Activated CD8-positive, alpha-beta memory T cell treated with anti-CD3 and anti-CD28 coated beads, Interleukin-2, amount 50 U/mL, for 1 hour (primary cell): Measurements from ENCODE around the gene THADA.
"Not testable (repeated sequence)": the region's sequence is repeated elsewhere in the genome, so short reads cannot be mapped to it uniquely, and the experiment has no call there.

Experiments used
- DNase-seq: peaks from one replicate; pipeline ENCODE4 v3.0.0-alpha.2; 2020; ENCODE audit errors: extremely low read depth

THADA gene

DNA sequence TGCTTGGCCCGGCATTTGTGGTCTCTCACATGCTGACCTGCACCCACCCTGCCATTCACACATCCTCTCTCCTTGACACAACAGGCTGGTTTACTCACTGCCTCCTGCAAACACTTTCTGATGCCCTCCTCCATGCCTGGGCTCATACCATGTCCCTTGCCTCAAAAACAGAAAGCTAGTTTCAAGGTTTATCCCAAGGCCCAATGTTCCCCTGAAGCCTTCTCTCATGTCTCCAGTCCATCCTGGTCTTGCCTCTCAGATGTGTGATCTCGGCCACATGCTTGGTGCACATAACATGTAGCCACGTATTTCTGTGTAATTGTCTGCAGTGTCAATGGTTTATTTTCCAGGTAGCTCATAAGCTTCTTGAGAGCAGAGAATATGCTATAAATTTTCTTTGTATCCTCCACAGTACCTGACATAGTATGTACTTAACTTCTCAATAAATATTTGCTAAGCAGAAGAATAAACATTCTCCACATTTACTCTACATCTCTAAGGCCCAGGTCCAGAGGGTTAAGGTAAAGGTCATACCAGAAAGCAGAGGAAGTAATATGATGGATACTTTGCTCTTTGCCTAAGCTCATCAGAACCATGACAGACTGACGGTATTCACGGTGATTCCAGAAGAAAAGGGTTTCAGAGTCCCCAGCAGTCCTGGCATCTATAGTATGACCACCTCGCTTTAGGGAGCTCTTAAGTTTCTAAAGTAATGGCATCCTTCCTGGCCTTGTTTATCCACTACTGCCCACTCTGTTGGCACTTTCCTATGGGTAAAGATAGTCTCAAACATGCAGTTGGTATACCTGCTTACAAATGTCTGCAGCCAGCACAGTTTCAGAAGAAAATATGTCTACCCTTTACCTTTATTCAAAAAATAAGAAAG lies 206.0 kb downstream of the THADA start:
- DNase-seq: no peak

DNA sequence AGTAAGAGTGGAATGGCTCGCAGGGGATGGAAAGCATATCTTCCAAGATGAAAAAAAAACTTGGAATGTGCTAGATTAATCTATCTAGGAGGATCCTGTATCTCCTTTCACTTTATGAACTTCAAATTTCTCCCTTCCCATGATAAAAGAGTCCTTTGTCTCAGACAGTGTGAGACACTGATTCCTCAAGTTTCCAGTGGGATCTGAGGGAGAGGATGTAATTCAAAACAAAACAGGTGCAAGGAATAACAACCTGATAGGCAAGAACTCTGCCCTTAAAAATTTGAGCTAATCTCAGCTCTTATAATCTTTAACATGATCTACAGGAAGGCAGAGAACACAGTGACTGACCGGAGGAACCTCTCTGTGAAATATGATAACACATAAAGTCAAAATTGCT lies 207.5 kb downstream of the THADA start:
- DNase-seq: no peak

- no peak for DNase-seq
These were observed 208.5 kb downstream of the THADA start for GRCh38 chr2:43387092-43388062.

- not testable (repeated sequence) for DNase-seq
These were observed 209.2 kb downstream of the THADA start for GRCh38 chr2:43386679-43387078.

DNA sequence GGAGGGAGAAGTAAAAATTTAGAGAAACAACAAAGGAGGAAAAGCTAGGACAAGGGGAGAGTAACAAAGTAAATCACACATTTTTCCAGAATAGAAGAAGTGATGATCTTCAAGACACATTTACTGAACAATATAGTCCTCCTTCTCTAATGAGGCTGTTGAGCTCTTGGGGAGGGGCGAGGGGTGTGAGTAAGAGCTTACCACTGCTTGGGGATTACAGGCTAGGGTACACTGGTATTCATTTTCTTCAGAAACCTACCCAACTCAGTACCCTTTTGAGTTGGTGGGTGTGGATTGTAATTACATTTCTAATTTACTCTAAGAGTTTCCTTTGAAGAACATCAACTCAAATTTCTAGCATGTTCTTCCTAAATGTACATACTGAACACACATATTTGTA lies 211.7 kb downstream of the THADA start:
- DNase-seq: no peak

GRCh38 chr2:43383533-43383932 lies 212.3 kb downstream of the THADA start:
- no peak for DNase-seq

DNA sequence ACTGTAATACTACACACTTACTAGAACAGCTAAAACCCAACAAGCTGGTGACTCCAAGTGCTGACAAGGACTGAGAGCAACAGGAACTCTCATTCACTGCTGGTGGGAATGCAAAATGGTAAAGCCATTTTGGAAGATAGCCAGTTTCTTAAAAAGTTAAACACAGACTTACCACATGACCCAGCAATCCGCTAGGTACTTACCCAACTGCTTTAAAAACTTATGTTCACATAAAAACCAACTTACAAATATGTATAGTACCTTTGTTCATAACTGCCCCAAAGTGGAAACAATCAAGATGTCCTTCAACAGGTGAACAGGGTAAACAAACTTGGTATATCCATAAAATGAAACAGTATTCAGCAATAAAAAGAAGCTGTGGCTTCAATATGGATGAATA lies 216.3 kb downstream of the THADA start:
- DNase-seq: no peak

DNA sequence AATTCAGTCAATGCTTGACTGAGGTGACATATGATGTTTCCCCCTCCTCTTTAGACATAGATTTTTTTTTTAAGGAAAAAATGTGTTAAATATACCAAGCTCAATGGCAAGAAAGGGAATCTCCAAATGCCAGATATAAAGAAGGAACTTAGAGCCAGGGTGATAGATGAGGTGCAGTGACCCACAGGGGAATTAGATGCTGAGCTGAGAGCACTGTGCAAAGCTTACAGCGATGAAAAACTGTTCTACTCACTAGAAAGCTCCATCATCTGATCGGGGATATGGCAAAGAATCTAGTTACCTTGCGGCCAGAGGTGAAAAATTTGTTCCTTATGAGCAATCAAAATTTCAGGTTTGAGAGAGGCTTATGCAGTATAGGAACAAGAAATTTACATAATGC lies 218.5 kb downstream of the THADA start:
- DNase-seq: no peak

GRCh38 chr2:43376523-43377198 lies 219.2 kb downstream of the THADA start:
- no peak for DNase-seq

- DNase-seq: no peak
These were observed 219.9 kb downstream of the THADA start for GRCh38 chr2:43375746-43376522.

DNA sequence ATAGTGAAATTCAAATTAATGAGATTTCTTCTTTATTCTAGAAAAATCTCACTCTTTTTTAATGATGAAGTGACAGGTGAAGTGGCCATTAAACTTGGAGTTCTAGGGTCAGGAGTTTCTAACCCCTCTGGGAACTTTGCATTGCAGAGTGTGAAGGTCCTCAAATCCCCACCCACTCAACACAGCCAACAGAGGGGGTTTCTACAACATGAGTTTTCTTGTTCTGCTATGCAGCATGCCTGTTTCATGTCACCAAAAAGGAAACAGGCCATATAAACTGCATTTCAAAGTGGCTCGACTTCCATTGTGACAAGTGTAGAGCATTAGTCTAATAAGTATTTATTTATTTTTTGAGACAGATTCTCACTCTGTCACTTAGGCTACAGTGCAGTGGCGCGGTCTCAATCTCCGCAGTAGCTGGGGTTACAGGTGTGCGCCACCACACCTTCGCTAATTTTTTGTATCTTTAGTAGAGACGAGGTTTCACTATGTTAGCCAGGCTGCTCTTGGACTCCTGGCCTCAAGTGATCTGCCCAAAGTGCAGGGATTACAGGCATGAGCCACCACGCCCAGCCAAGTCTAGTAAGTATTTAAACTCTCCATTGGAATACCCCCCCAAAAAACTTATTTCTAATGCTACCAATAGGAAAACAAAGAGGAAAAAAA lies 223.3 kb downstream of the THADA start:
- no peak for DNase-seq

- no peak for DNase-seq
These were observed 225.1 kb downstream of the THADA start for GRCh38 chr2:43370705-43371104.

DNA sequence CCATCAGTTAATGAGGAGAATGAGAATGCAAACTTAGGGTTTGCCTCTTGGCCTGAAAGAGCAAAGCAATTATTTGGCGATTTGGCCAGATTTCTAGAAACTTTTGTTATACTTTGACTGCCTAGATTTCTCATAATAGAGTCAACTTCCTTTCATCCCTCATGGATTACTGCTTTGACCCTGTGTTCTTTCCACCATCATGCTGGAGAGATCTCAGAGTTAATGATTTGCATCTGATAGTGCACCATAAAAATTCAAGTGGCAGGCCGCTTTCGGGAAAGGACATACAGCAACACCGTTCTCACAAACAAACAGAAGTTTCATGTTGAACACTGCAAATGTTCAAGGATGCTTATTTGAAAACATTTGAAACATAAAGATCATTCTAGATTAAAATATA lies 225.7 kb downstream of the THADA start:
- no peak for DNase-seq

DNA sequence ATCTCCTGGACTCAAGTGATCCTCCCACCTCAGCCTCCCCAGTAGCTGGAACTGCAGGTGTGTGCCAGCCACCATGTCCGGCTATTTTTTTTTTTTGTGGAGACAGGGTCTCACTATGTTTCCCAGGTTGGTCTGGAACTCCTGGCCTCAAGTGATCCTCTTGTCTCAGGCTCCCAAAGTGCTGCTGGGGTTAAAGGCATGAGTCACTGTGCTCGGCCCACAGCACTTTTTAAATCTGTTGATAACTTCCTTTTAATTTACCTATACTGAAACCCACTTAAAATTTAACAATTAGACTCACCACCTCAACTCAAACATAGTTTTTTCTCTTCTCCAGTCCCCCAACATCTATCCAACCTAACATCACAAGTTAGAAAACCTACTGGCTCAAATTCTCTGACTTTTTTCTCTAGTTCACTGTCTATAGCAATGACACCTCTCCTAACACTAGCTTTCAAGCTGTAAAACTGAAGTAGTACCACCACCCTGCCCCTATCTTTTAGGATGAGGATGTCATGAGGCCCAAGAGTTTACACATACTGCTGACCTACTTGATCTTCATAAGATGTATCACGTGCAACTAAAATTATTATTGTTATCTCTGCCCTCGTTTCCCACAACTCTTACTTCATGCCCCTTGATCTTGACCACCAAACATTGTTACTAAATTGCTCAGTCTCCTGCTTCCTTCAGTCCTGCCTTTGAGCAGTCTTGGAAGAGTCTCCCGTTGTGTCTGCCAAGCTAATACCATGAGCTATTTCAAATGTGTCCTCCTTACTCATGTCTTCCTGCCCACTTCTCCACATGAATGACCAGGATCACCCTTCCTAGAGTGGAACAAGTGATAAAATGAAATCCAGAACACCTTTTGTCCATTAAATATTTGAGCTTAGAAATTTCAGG lies 227.1 kb downstream of the THADA start:
- no peak for DNase-seq

DNA sequence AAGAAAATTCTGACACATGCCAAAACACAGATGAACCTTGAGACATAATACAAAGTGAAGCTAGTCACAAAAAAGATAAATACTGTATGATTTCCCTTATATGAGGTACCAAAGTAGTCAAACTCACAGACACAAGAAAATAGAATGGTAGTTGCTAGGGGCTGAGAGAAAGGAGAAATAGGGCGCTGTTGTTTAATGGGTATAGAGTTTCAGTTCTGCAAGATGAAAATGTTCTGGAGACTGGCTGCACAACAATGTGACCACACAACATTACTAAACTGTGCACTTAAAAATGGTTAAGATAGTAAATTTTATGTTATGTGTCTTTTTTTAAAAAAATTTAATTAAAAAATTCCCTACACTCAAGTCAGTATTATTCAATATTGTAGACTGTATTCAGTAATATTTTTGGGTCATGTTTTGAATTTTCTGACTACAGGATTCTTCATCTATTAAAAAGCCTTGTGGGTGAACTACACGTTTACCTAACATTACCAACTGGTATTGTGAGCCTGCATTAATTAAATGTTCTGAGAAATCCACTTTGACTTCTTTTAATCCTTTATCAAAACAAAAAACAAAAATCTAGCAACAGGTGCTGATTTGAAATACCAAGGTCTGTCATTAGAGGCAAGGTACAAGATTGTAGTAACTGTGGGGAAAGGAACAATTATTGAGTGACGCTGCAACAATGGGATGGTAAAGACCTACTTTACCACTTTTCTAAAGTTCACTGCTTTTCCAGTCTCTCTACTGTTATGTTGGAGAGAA lies 228.6 kb downstream of the THADA start:
- no peak for DNase-seq

- no peak for DNase-seq
These were observed 232.7 kb downstream of the THADA start for GRCh38 chr2:43363120-43363519.

DNA sequence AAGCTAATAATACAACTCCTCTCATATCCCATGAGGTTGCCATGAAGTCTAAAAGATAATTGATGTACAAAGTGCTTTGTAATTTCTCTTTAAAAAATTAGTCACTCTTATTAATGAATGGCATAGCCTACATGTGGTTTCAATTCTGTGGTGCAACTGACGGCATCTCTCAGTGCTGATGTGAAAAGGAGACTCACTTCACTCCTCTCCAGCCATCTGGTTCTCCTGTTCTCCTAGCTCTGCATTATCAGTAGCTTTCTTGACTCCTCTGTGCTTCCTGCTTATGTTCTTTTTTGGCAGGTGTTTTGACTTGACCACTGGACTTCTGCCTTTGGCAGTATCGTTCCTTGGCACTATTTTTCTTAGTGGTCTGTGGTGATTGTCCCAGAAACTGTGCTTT lies 234.6 kb downstream of the THADA start:
- DNase-seq: no peak

- no peak for DNase-seq
These were observed 235.7 kb downstream of the THADA start for GRCh38 chr2:43360137-43360536.
